SK-N-SH (cell line): Measurements from ENCODE around the gene PPP2CA.

Experiments
- EZH2phosphoT487 ChIP-seq: fragments of 200-600 bp; sonication (generic); IDR thresholded peaks from 2 replicates; pipeline ENCODE4 v1.6.1; 2017; ENCODE audit warnings: low read depth, mixed run types, mild to moderate bottlenecking, antibody characterized with exemption, moderate library complexity, borderline replicate concordance
- FOXJ3 ChIP-seq: sonication (generic); formaldehyde crosslinking; IDR thresholded peaks from 2 replicates; pipeline ENCODE4 v1.5.1; 2020; ENCODE audit warnings: mild to moderate bottlenecking, missing genetic modification reagents
- RAD21 ChIP-seq: IDR thresholded peaks from 2 replicates; pipeline ENCODE4 v1.6.1; 2012; ENCODE audit warnings: mild to moderate bottlenecking, low read length
- TF ChIP-seq, protein P1 (sequence below): fragments of 150-350 bp; IDR thresholded peaks from 2 replicates; pipeline ENCODE4 v1.6.1; 2017; ENCODE audit warnings: antibody characterized with exemption, low read length, low read depth, borderline replicate concordance

- no peak for TF ChIP-seq RAD21
- TF ChIP-seq, protein P1, sequence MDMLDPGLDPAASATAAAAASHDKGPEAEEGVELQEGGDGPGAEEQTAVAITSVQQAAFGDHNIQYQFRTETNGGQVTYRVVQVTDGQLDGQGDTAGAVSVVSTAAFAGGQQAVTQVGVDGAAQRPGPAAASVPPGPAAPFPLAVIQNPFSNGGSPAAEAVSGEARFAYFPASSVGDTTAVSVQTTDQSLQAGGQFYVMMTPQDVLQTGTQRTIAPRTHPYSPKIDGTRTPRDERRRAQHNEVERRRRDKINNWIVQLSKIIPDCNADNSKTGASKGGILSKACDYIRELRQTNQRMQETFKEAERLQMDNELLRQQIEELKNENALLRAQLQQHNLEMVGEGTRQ: no peak
- no peak for TF ChIP-seq EZH2phosphoT487
- no peak for TF ChIP-seq FOXJ3 (CRISPR knock-in tag)
Measured at GRCh38 chr5:134245692-134246091, 19.8 kb upstream of the PPP2CA start.
